ENCODE results near the gene HIGD1A. TPM values are rescaled to one million over a fixed set of nuclear protein-coding genes. Genes with fewer than 3 reads are reported as not detected.

HIGD1A gene
- total and polyA plus RNA-seq, 9 of the 15 experiments (the other 6 are each of a cell fraction or from before 2014, with no cell fraction given) = 165 to 1,185 (median 333) TPM

DNA sequence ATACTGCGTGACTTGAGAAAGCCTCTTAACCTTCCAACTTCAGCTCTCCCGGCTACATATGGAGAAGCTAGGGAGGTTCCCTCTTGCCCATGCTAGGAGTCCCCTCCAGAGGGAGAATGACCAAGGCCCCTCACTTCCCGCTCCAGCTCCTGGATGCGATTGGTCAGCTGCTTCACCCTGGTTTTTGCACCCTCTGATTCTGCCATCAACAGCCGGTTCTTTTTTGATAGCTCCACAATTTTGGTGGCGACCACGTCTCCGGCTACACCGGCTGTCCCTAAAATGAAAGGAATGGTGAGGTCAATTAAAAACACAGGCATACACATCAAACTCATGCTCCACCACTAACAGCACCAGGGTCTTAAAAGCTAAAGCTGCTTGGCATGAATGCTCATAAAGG lies 51.8 kb downstream of the HIGD1A start:
- no peak for ATAC-seq

DNA sequence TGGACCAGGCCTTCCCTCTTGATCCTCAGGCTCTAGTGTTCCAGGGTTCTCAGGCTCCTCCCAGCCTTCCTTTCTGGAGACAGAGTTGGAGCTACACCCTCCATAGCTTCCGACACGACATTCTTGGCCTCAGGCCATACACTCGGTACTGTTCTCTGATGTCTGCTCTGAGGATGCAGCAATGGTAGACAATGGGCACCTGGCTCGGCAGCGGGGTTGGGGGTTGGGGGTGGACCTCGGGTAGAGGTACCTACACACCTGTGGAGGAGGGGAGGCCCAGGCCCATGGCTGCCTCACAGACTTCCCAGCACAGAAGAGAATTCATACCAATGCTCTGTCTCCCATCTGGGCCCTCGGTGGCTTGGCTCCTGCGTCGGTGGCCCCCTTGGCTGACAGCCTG lies 52.7 kb downstream of the HIGD1A start:
- Histone ChIP-seq H3K36me3 (ENCODE audit: control insufficient read depth, insufficient read depth, low read length) (no peaks in the 10 kb centered on the region), H3K4me3 (no peak overlapping the region), H3K27ac (ENCODE audit: extremely low read depth, low read depth, low read length) (no peak overlapping the region), H3K4me1 (replicated peaks in 1 of 2; ENCODE audit: control insufficient read depth in 2 of 2, insufficient read depth in 2 of 2, low read length in 2 of 2) (no peaks in the 10 kb centered on the region; a peak in 1 of 5 replicates), H4K20me1 (replicated peaks; ENCODE audit: control insufficient read depth, insufficient read depth, low read length) (peaks cover 9% of the 10 kb centered on the region; the same call in 1 of the 2 replicates), H2AFZ (ENCODE audit: low read depth, low read length) (no peak overlapping the region), H3K9me1 (ENCODE audit: control insufficient read depth, insufficient read depth, low read length) (no peaks in the 10 kb centered on the region), H3K4me2 (ENCODE audit: insufficient read depth, low read length) (no peak overlapping the region), H3K9ac (ENCODE audit: insufficient read depth in 1 of 2, low read depth in 2 of 2, low read length in 2 of 2) (peak overlapping the region in 1 of 2 experiments; percentile 14; a peak in 1 of 4 replicates), H3K9me3 (replicated peaks; ENCODE audit: control insufficient read depth, insufficient read depth, low read depth, low read length) (no peaks in the 10 kb centered on the region), H3K79me2 (ENCODE audit: control insufficient read depth, insufficient read depth, low read length) (no peaks in the 10 kb centered on the region), H3K27me3 (ENCODE audit: control insufficient read depth in 2 of 2, insufficient read depth in 2 of 2, low read length in 2 of 2) (peaks cover 5 to 55% of the 10 kb centered on the region in 2 experiments; a peak in 3 of 5 replicates)
- CTCF ChIA-PET (ENCODE audit: low intra/inter-chr PET ratio) = no interaction called here
- DNase-seq (ENCODE audit: extremely low read depth in 1 of 4, low spot score in 3 of 4) = no peak
- intact Hi-C loops (cut with micrococcal nuclease) (loop anchor here (10.0 kb wide), 1 partner anchor 517 kb away; no protein-coding TSS in a partner anchor), in situ Hi-C loops (cut with MboI) (no loop called here)
- POLR2A ChIA-PET = interaction anchor here (0.7 kb wide), 1 partner anchor 326 kb away, joined by 3 read pairs; no protein-coding TSS in a partner anchor
- WGBS (ENCODE audit: insufficient coverage, low coverage, missing lambda C conversion rate) = 14% methylated on average over 9 of the region's 9 CpGs
- no peak for ATAC-seq
- no peak for FAIRE-seq
- TF ChIP-seq SAP30 (IDR thresholded peaks at IDR 0.05; ENCODE audit: borderline replicate concordance, insufficient read depth, low read depth, low read length, poor library complexity, severe bottlenecking) (no peak), PHTF2 (CRISPR knock-in tag; IDR thresholded peaks at IDR 0.05) (no peak), RFX5 (IDR thresholded peaks at IDR 0.05; ENCODE audit: low read depth, low read length) (no peak)
- TF ChIP-seq, protein P1, sequence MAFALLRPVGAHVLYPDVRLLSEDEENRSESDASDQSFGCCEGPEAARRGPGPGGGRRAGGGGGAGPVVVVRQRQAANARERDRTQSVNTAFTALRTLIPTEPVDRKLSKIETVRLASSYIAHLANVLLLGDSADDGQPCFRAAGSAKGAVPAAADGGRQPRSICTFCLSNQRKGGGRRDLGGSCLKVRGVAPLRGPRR (CRISPR knock-in tag; IDR thresholded peaks at IDR 0.05) = no peak
- no TSS peak for BruUV-seq (replicated peaks)

More for the DNA sequence above, 51.8 kb downstream of the HIGD1A start:
- intact Hi-C loops (cut with micrococcal nuclease) (loop anchor here (10.0 kb wide), 1 partner anchor 518 kb away; no protein-coding TSS in a partner anchor), in situ Hi-C loops (cut with MboI) (no loop called here)
- FAIRE-seq (no peak), DNase-seq (ENCODE audit: extremely low read depth in 1 of 4, low spot score in 3 of 4) (no peak)
- BruUV-seq (replicated peaks) = no TSS peak
- Histone ChIP-seq H3K4me3 (no peak overlapping the region), H3K27ac (ENCODE audit: extremely low read depth, low read depth, low read length) (no peak overlapping the region), H3K4me1 (replicated peaks in 1 of 2; ENCODE audit: control insufficient read depth in 2 of 2, insufficient read depth in 2 of 2, low read length in 2 of 2) (no peaks in the 10 kb centered on the region; a peak in 1 of 5 replicates), H2AFZ (ENCODE audit: low read depth, low read length) (no peak overlapping the region), H3K36me3 (ENCODE audit: control insufficient read depth, insufficient read depth, low read length) (no peaks in the 10 kb centered on the region), H3K9ac (ENCODE audit: insufficient read depth in 1 of 2, low read depth in 2 of 2, low read length in 2 of 2) (no peak overlapping the region), H3K27me3 (ENCODE audit: control insufficient read depth in 2 of 2, insufficient read depth in 2 of 2, low read length in 2 of 2) (peaks cover 5 to 57% of the 10 kb centered on the region in 2 experiments; a peak in 3 of 5 replicates), H3K9me1 (ENCODE audit: control insufficient read depth, insufficient read depth, low read length) (no peaks in the 10 kb centered on the region), H4K20me1 (replicated peaks; ENCODE audit: control insufficient read depth, insufficient read depth, low read length) (peaks cover 9% of the 10 kb centered on the region; the same call in 1 of the 2 replicates), H3K79me2 (ENCODE audit: control insufficient read depth, insufficient read depth, low read length) (no peaks in the 10 kb centered on the region), H3K9me3 (replicated peaks; ENCODE audit: control insufficient read depth, insufficient read depth, low read depth, low read length) (no peaks in the 10 kb centered on the region), H3K4me2 (ENCODE audit: insufficient read depth, low read length) (no peak overlapping the region)
- TF ChIP-seq RBFOX2 (IDR thresholded peaks at IDR 0.05; ENCODE audit: low read depth, low read length) (no peak), ARNT (IDR thresholded peaks at IDR 0.05) (no peak), ZNF586 (CRISPR knock-in tag; conservative IDR thresholded peaks at IDR 0.05) (no peak), CBFA2T3 (IDR thresholded peaks at IDR 0.05) (no peak), CREM (IDR thresholded peaks at IDR 0.05; ENCODE audit: low read depth) (no peak)
- ChIA-PET CTCF (ENCODE audit: low intra/inter-chr PET ratio) (no interaction called here), POLR2A (interaction anchor here (0.7 kb wide), 1 partner anchor 162 kb away, joined by 3 read pairs; no protein-coding TSS in a partner anchor)
- WGBS (ENCODE audit: insufficient coverage, low coverage, missing lambda C conversion rate) = 24% methylated on average over 9 of the region's 9 CpGs
